HG02610 (cell line): ENCODE results near the gene SAMD4A.
"Not testable (repeated sequence)": the region's sequence is repeated elsewhere in the genome, so short reads cannot be mapped to it uniquely, and the experiment has no call there.

Experiments
- ATAC-seq: cut with Tn5 transposase; IDR thresholded peaks from one replicate; pipeline ENCODE4 v1.9.1; 2021; ENCODE audit warnings: mild to moderate bottlenecking, moderate library complexity; ENCODE audit not compliant: unreplicated experiment

Gene SAMD4A

DNA sequence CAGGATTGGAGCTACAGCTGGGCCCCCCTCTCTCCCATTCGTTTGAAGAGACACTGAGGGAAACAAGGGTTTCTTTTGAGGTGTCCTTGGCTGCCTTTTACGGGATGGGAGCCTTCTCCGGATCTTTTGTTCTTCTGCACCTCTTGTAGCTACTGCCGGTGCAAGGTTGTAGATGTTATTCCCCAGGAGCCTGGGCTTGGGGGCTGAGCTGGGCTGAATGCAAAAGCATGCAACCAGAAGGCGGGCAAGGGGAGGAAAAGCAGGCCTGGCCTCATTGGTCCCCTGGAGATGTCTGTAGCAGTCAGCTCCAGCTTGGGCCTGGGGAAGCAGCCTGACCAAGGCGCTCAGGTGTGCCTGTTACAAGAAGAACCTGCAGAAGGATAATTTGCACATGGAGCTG lies 225.4 kb downstream of the SAMD4A start:
- no peak for ATAC-seq

- no peak for ATAC-seq
Measured at GRCh38 chr14:54794159-54794558, 227.2 kb downstream of the SAMD4A start.

- ATAC-seq: no peak
Measured at GRCh38 chr14:54794796-54795195, 227.9 kb downstream of the SAMD4A start.

DNA sequence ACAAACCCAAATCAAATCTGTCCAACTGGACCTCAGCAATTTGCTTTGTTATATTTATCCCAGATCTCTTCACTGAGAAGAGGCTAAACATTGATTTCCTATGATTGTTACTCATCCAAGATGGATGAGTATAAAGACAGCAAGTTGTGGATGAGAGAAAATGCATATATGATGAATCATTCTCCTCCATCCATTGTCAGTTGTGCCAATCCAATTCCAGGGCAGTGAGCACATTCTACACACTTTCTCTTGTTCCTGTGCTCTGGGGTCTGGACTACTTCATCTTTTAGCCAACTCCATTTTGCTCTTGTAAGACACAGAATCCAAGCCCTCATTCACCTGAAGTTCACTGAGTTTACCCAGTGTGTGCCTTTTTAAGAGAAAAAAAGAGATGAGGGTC lies 230.0 kb downstream of the SAMD4A start:
- ATAC-seq: no peak

DNA sequence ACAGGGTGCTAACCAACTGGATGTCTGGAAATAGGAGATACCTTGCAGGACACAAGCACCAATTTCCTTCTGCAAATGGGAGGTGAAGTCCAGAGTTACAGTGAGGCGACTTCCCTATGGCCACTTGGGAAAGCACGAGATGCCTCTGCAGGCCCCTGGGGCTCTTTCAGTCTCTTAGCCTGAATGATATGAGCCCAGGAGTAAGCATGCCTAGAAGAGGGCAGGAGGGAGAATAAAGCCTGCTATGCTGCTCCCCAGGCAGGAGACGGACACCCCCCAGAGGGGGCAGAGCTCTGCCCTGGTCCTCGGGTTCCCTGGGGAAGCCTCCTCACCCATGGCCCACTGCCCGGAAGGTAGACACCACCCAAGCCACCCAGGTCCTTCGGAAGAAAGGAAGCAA lies 230.6 kb downstream of the SAMD4A start:
- no peak for ATAC-seq

DNA sequence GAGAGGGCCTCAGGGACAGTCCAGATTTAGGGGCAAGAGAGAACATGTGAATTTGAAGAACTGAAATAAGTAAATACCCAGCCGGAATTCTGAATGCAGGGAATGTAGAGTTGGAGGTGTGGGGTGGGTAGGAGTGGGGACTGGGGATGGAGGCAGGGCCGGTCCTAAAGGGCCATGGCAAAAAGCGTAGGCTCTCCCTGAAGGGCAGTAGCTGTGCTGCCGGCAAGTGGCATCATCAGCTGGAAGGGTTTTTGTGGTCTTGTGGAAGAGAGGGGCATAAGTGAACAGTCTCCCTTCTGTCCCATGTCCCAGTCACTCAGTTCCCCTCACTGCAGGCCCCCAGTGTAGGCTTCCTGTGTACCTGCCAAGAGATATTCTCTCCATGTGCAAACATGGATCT lies 231.1 kb downstream of the SAMD4A start:
- no peak for ATAC-seq

DNA sequence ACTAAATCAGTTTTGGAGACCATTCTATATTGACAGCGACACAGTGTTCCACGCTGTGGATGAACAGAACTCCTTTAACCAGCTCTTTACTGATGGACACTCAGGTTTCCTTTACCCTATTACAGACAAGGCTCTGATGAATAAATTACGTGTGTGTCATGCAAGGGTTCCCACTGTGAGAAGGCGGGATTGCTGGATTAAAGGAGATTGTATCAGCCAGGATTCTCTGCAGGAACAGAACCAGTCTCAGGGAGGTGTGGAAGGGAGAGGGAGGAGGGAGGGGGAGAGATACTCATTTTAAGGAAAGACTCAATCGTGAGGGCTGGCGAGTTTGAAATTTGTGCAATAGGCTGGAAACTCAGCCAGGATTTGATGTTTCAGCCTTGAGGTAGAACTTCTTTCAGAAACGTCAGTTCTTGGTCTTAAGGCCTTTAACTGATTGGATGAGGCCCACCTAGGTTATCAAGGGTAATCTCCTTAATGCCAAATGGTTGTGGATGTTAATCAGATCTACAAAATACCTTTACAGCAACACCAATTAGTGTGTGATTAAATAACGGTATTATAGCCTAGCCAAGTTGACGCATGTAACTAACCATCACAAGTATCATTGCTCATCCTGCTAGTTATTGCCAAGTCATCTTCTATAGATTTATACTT lies 231.7 kb downstream of the SAMD4A start:
- ATAC-seq: no peak

- not testable (repeated sequence) for ATAC-seq
Measured at GRCh38 chr14:54801482-54801881, 234.6 kb downstream of the SAMD4A start.

DNA sequence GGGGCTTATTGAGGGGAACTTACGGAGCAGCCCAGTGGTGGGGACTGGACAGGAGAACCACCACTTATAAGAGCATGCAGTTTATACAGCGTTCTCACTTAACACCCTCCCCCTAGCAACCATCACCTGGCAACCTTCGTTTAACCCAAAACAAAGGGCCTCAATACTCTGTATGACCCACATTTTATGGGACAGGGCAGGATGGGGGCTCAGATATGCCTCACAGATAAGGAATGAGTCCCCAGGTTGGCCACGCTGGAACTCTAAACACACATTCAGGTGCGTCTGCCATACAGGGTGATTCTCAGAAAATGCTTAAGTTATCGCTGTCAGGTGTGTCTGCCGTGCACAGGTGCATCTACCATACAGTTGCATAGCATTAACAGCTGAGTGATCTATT lies 236.5 kb downstream of the SAMD4A start:
- ATAC-seq: no peak

- ATAC-seq: no peak
Measured at GRCh38 chr14:54803926-54804537, 237.1 kb downstream of the SAMD4A start.

DNA sequence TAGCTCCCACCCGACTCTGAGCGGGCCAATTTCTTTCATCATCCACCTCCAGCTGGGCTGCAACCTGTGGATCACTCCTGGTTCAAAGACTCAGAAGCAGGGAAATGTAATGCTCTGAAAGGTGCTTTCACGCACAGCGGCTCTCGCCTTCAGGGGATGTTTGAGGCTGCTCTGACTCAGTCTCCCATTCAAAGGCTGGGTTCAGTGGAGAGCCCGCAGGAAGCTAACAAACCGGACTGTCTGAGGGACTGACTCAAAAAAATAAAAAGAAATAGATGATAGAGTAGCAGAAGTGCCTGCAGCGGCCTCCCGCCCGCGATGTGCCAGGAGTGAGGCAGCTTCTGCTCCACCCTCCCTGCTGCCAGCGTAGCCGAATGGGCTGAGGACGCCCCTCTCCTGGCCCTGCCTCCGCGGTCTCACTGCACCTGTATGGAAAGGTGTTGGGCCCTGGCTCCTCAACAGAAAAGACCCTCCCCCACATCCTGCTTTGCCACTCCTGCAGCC lies 237.7 kb downstream of the SAMD4A start:
- no peak for ATAC-seq

DNA sequence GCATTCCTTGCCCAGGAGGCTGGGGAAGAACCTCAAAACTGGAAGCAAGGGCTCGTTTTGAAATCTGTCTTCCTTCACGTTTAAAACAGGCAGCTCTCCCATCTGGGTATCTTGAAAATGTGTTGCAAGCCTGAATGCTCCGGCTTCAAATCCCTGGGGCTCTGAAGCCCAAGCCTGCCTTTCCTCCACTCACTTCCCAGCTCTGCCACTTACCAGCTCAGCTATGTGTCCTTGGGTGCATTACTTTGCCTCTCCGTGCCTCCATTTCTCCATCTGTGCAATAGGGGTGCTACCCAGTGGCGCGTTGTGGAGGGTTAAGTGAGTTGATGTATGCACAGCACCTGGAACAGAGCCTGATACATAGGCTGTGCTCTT lies 238.1 kb downstream of the SAMD4A start:
- ATAC-seq: no peak

DNA sequence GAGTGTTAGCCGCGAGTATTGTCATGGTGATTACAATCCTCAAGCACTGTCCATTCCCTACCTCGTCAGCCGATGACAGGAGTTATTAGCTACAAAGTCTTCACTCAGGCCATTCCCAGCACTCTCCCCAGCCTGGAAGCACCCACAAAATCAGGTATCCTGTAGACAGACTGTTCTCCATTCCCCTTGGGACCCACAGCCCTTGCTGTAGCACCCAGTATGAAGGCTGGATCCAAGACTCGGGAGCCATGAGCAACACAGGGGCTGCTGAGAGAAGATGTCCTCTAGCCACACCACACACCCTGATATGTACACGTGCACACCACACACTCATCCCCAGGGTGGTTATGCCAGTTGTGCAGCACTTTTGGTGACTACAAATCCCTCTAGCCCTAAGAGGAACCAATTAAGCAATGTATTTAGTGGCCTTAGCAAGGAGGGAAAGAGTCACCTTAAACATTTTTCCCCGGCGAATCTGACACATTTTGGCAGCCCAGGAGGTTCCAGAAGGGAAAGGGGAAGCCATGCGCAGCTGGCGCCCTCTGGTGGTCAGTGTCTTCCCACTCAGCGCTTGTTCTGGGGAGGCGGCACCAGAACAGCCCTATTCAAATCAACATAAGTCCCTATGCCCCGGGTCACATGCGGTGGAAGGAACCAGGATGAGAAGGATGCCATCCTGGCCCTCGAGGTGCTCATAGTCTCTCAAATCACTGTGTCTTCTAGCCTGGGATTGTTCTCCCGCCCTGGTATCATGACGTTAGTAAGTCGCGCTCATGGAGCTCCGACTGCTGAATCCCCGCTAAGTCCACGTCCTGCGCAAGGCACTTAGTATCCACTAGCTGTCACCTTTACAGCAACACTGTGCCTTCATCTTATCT lies 238.8 kb downstream of the SAMD4A start:
- ATAC-seq: peak; percentile 66

GRCh38 chr14:54806616-54807015 lies 239.7 kb downstream of the SAMD4A start:
- no peak for ATAC-seq

DNA sequence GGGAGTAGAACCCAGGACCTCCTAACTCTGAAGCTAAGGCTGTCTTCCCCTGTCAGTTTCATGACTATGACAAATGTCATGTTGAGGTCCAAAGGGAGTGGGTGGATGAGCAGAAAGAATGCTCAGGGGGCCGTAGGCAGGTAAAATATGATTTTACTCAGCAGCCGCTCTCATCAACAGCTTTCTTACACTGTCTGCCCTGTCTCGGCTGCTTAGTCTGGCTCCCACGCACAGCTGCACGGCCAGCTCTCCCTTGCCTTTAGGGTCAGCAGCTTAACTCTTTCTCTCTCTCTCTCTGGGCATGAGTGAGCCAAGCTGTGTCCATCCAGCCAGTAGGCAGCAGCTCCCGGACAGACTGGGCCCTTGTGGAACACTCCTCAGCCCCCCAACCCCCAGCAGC lies 240.5 kb downstream of the SAMD4A start:
- no peak for ATAC-seq

GRCh38 chr14:54807881-54808280 lies 241.0 kb downstream of the SAMD4A start:
- ATAC-seq: no peak

- ATAC-seq: no peak
Measured at GRCh38 chr14:54808326-54809161, 241.6 kb downstream of the SAMD4A start.

DNA sequence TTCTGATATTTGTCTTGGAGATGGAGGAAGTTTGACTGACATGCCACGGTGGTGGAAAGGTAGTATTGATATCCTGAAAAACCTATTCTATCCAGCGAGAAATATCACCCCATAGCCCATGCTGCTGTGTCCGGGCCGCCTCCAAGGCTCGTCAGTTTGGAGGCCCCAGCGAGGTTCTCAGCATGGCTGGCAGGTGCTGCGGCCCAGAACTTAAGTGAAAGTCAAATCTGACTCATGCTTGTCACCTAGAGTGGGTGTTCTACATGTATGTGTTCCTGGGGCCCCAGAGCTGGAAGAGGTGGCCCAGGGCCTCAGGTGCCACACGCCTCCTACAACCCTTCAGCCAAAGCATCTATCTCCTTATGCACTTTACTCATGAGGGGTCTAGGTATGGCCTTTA lies 242.8 kb downstream of the SAMD4A start:
- ATAC-seq: no peak

- no peak for ATAC-seq
Measured at GRCh38 chr14:54812617-54813016, 245.7 kb downstream of the SAMD4A start.

DNA sequence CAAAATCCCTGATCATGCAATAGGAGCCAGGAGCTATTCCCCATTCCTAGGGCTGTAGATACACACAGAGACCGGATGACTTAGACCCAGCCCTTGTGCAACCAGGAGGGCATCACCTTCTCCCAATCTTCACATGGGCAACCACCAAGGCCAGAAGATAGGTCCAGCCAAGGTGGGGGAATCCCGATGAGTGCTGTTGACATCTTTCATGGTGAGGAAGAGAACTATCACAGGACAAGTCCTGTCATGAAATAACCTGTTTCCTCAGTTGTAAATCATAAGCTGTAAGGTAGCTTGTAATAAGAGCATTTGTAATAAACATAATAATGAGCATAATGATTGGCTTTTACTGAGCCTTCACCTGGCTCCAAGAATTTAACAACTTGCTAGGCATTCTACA lies 246.2 kb downstream of the SAMD4A start:
- no peak for ATAC-seq

- no peak for ATAC-seq
Measured at GRCh38 chr14:54814076-54814475, 247.1 kb downstream of the SAMD4A start.
